ENCODE measurements around the gene BSND.

The BSND gene

DNA sequence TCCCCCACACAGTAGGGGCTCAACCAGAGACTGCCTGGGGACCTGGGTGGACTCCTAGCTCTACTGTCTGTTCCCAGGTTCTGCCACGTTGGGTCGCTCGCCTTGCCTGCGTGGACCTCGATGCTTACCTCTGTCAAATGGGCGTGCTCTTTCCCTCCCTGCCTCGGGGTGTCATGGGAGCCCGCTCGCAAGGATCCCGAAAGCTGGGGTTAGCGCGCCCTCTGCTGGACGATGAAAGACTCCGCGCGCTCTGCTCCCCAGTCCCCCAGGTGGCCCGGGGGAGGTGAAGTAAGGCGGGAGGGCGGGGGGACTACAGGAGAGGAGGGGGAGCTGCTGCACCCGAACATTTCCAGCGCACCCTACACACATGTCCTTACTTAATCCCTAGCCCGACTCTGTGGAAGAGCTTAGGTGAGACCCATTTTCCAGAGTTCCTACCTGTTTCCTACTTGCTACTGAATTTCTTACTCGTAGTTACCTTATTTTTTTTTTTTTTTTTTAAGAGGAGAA lies 2.3 kb upstream of the BSND start:
- ATAC-seq: peak; percentile 96
- TF ChIP-seq ZFP3 (CRISPR knock-in tag; IDR thresholded peaks at IDR 0.05) (0 out of 2 replicates have a peak, but pooled peaks have one; percentile 19), ESRRG (CRISPR knock-in tag; IDR thresholded peaks at IDR 0.05) (no peak)
- TF ChIP-seq, protein P1, sequence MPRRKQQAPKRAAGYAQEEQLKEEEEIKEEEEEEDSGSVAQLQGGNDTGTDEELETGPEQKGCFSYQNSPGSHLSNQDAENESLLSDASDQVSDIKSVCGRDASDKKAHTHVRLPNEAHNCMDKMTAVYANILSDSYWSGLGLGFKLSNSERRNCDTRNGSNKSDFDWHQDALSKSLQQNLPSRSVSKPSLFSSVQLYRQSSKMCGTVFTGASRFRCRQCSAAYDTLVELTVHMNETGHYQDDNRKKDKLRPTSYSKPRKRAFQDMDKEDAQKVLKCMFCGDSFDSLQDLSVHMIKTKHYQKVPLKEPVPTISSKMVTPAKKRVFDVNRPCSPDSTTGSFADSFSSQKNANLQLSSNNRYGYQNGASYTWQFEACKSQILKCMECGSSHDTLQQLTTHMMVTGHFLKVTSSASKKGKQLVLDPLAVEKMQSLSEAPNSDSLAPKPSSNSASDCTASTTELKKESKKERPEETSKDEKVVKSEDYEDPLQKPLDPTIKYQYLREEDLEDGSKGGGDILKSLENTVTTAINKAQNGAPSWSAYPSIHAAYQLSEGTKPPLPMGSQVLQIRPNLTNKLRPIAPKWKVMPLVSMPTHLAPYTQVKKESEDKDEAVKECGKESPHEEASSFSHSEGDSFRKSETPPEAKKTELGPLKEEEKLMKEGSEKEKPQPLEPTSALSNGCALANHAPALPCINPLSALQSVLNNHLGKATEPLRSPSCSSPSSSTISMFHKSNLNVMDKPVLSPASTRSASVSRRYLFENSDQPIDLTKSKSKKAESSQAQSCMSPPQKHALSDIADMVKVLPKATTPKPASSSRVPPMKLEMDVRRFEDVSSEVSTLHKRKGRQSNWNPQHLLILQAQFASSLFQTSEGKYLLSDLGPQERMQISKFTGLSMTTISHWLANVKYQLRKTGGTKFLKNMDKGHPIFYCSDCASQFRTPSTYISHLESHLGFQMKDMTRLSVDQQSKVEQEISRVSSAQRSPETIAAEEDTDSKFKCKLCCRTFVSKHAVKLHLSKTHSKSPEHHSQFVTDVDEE (CRISPR knock-in tag; IDR thresholded peaks at IDR 0.05): no peak

DNA sequence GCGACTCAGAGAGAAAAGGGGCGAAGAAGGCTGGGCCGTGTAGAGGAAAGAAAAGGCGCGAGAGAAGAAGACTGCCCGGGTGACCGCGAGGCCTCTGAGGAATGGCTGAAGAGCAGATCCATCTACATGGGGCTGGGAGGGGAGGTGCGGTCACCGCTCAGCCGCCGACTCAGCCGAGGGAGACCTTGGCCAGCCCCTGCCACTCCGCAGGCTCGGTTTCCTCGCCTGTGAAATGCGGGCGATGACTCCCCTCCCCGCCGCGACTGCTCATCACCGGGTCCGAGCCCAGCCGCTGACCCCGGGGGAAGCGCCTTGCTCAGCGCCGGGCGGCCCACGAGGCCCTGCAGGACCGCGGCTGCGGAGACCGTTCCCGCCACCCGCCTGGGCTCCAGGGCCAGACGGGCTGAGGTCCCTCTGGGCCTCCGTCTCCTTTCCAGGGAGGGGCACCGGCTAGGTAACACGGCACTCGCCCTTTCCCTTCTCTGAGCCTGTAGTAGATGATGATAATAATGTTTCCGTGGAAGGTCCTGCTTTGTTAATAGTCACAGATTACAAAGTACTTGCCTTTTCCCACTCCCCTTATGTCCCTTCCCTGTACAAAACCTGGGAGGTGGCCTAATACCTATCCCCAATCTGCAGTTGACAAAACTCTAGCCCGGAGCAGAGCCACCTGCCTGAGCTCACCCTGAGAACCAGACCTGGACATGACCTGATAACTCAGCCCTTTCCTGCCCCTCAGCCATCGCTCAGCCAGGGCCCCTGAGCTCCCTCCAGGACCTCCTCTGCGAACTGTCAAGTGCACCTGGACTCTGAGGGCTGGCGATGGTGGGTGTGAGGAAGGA lies 1.6 kb upstream of the BSND start:
- no peak; the same call in none of the 3 replicates for ATAC-seq
- no peak for TF ChIP-seq GLIS3 (CRISPR knock-in tag; IDR thresholded peaks at IDR 0.05)

DNA sequence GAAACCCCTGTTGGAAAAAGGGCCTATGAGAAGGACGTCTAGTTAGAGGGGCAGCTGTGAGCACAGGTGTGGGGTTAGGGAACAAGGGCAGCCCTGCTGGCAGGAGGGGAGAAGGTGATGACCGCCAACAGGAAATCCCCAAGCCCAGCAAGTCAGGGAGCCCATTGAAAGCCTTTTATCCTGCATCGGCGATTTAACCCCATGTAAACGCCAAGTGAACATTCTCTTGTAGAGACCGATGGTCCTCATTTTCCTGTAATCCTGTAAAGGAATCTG lies 1.1 kb upstream of the BSND start:
- TF ChIP-seq ISL1 (CRISPR knock-in tag; IDR thresholded peaks at IDR 0.05) (no peak), ZNF70 (CRISPR knock-in tag; IDR thresholded peaks at IDR 0.05) (no peak), ESRRG (CRISPR knock-in tag; IDR thresholded peaks at IDR 0.05) (no peak), ZC3H10 (CRISPR knock-in tag; IDR thresholded peaks at IDR 0.05) (no peak), TCF4 (CRISPR knock-in tag; IDR thresholded peaks at IDR 0.05; ENCODE audit: borderline replicate concordance) (no peak), ZFP3 (CRISPR knock-in tag; IDR thresholded peaks at IDR 0.05) (no peak), ARNTL (CRISPR knock-in tag; IDR thresholded peaks at IDR 0.05; ENCODE audit: borderline replicate concordance, low read depth) (no peak), BACH2 (CRISPR knock-in tag; IDR thresholded peaks at IDR 0.05; ENCODE audit: borderline replicate concordance) (no peak), RARB (CRISPR knock-in tag; IDR thresholded peaks at IDR 0.05) (no peak), SNAI2 (CRISPR knock-in tag; IDR thresholded peaks at IDR 0.05) (no peak), ZNF565 (CRISPR knock-in tag; conservative IDR thresholded peaks at IDR 0.05; ENCODE audit: low read depth) (no peak), CSDC2 (CRISPR knock-in tag; IDR thresholded peaks at IDR 0.05) (no peak), TOX (CRISPR knock-in tag; IDR thresholded peaks at IDR 0.05; ENCODE audit: borderline replicate concordance) (no peak)
- TF ChIP-seq, protein P2, sequence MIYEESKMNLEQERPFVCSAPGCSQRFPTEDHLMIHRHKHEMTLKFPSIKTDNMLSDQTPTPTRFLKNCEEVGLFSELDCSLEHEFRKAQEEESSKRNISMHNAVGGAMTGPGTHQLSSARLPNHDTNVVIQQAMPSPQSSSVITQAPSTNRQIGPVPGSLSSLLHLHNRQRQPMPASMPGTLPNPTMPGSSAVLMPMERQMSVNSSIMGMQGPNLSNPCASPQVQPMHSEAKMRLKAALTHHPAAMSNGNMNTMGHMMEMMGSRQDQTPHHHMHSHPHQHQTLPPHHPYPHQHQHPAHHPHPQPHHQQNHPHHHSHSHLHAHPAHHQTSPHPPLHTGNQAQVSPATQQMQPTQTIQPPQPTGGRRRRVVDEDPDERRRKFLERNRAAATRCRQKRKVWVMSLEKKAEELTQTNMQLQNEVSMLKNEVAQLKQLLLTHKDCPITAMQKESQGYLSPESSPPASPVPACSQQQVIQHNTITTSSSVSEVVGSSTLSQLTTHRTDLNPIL (CRISPR knock-in tag; IDR thresholded peaks at IDR 0.05; ENCODE audit: low read depth): no peak
- TF ChIP-seq, protein P1 (CRISPR knock-in tag; IDR thresholded peaks at IDR 0.05): no peak
- ATAC-seq: no peak

DNA sequence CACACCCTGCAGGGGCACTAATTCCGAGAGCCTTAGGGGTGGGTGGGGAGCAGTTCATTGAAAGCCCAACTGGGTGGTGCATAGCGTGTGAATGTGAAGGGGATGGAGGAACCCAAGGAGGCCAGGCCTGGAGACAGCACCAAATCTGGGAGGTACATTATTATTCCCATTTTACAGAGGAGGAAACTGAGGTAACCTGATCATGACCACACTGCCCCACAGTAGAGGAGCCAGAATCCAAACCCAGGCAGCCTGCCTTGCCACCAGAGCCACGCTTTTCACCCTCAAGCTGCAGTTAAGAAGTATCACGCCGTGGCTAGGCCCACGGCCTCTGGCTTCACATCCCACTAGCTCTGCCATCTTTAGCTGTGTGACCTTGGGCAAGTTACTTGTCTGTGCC lies 633 bp upstream of the BSND start:
- ATAC-seq: no peak
- TF ChIP-seq ZFP30 (CRISPR knock-in tag; IDR thresholded peaks at IDR 0.05) (no peak), TCF4 (CRISPR knock-in tag; IDR thresholded peaks at IDR 0.05; ENCODE audit: borderline replicate concordance) (no peak), ESRRG (CRISPR knock-in tag; IDR thresholded peaks at IDR 0.05) (no peak), ISL1 (CRISPR knock-in tag; IDR thresholded peaks at IDR 0.05) (no peak), BACH2 (CRISPR knock-in tag; IDR thresholded peaks at IDR 0.05; ENCODE audit: borderline replicate concordance) (no peak), ARNTL (CRISPR knock-in tag; IDR thresholded peaks at IDR 0.05; ENCODE audit: borderline replicate concordance, low read depth) (no peak), OSR1 (CRISPR knock-in tag; IDR thresholded peaks at IDR 0.05) (no peak), ZC3H10 (CRISPR knock-in tag; IDR thresholded peaks at IDR 0.05) (no peak), CSDC2 (CRISPR knock-in tag; IDR thresholded peaks at IDR 0.05) (no peak)
- TF ChIP-seq, protein P1 (CRISPR knock-in tag; IDR thresholded peaks at IDR 0.05): no peak
- TF ChIP-seq, protein P3, sequence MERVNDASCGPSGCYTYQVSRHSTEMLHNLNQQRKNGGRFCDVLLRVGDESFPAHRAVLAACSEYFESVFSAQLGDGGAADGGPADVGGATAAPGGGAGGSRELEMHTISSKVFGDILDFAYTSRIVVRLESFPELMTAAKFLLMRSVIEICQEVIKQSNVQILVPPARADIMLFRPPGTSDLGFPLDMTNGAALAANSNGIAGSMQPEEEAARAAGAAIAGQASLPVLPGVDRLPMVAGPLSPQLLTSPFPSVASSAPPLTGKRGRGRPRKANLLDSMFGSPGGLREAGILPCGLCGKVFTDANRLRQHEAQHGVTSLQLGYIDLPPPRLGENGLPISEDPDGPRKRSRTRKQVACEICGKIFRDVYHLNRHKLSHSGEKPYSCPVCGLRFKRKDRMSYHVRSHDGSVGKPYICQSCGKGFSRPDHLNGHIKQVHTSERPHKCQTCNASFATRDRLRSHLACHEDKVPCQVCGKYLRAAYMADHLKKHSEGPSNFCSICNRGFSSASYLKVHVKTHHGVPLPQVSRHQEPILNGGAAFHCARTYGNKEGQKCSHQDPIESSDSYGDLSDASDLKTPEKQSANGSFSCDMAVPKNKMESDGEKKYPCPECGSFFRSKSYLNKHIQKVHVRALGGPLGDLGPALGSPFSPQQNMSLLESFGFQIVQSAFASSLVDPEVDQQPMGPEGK (CRISPR knock-in tag; IDR thresholded peaks at IDR 0.05; ENCODE audit: borderline replicate concordance): no peak
